ENCODE measurements around the gene ACTL10.

DNA sequence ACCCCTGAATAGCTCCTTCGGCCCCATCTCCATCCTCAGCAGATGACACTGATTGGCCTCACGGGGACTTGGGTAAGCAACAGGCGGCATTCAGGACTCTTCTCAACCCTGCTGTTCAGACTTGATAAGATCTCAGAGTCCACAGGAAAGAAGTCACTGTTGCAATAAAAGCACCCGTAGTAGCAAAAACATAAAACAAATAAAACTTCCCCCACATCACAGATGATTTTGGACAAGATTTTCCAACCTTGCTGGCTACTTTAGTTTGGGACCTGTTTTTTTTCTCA lies 21.7 kb upstream of the ACTL10 start:
- no peak for TF ChIP-seq CTCF (IDR thresholded peaks at IDR 0.05)
- TF ChIP-seq POLR2A (IDR thresholded peaks at IDR 0.05) = no peak
